Adipocyte (in vitro differentiated cells): ENCODE data around the gene ASB7.
"Not testable (repeated sequence)": the region's sequence is repeated elsewhere in the genome, so short reads cannot be mapped to it uniquely, and the experiment has no call there.

ENCODE experiments used
- DNase-seq: peaks from one replicate; pipeline ENCODE4 v3.0.0-alpha.2; 2015; ENCODE audit warnings: low read depth
- H3K27me3 ChIP-seq: replicated peaks from 2 replicates; pipeline ENCODE4 v1.7.0; 2013; ENCODE audit warnings: mild to moderate bottlenecking, low read length, moderate library complexity; ENCODE audit not compliant: control insufficient read depth, insufficient read depth
- H3K36me3 ChIP-seq: 2 replicates; pipeline ENCODE4 v1.7.0; 2013; ENCODE audit warnings: low read length, mild to moderate bottlenecking, moderate library complexity; ENCODE audit not compliant: control insufficient read depth, insufficient read depth, severe bottlenecking
- H3K4me1 ChIP-seq: 2 replicates; pipeline ENCODE4 v1.7.0; 2013; ENCODE audit warnings: mild to moderate bottlenecking, low read length, moderate library complexity; ENCODE audit not compliant: control insufficient read depth, insufficient read depth
- H3K4me3 ChIP-seq: 2 replicates; pipeline ENCODE4 v1.7.0; 2013; ENCODE audit warnings: mild to moderate bottlenecking, low read length, moderate library complexity
- H3K9ac ChIP-seq: 2 replicates; pipeline ENCODE4 v1.7.0; 2013; ENCODE audit warnings: mild to moderate bottlenecking, low read length, moderate library complexity
- H3K9me3 ChIP-seq: 2 replicates; pipeline ENCODE4 v1.7.0; 2013; ENCODE audit warnings: mild to moderate bottlenecking, low read length, moderate library complexity; ENCODE audit not compliant: control insufficient read depth

Gene ASB7

DNA sequence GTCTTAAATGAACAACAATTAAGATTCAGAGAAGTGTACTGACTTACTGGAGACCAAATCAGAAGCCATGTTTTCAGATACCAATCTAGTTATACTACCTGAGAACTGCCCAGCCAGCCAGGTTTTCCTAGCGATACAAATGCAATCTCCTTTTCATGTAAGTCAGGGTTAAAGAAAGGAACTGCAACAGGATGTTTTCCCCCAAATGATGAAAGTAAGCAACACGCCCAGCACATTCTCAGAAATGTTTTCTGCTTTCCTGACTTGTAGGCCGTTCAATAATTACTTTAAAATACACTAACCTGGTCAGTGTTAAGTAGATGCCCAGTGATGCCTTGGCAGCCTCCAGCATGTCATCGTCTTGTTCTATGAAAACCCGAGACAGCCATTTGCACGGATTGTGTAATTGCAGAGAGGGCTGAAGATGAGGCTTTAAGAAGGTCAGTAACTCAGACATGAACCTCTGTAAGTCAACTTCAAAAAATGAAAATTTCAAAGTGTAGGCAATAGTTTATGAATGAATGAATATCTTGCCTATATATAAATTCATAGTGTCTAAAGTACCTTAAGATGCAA lies 30.7 kb upstream of the ASB7 start:
- no peak overlapping the region for H3K4me3 ChIP-seq
- H3K9me3 ChIP-seq = no peaks in the 10 kb centered on the region
- H3K27me3 ChIP-seq = no peaks in the 10 kb centered on the region
- peaks cover 11% of the 10 kb centered on the region for H3K4me1 ChIP-seq
- no peak for DNase-seq
- H3K9ac ChIP-seq = no peak overlapping the region
- H3K36me3 ChIP-seq = peaks cover 39% of the 10 kb centered on the region

DNA sequence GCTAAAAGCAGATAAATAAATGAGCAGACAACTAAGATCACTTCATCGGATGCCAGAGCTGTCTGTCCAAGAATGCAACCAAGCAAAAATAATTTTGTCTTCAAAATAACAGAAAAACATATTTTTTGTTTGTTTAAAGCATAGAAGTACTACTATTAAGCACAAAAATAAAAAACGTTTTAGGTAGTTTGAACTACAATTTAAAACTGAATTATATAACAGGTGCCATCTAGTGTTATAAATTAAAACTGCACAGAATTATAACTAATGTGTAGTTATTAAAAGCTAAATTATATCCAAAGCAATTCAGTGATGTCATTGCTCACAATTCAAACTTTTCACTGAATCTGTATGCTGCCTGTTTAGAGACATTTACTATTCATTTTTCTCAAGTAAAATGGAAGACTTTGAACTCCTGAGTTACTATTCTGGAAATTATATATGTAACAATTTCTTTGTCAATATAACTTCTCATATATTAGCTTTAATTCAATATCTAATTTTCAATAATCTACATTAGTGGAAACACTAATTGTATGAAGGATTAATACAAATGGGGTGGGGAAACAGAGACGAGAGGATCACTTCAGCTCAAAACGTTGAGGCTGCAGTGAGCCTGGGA lies 29.9 kb upstream of the ASB7 start:
- Histone ChIP-seq H3K9ac (no peak overlapping the region), H3K36me3 (peaks cover 39% of the 10 kb centered on the region), H3K4me3 (no peak overlapping the region), H3K4me1 (peaks cover 11% of the 10 kb centered on the region), H3K9me3 (no peaks in the 10 kb centered on the region), H3K27me3 (no peaks in the 10 kb centered on the region)
- DNase-seq = peak; percentile 73

DNA sequence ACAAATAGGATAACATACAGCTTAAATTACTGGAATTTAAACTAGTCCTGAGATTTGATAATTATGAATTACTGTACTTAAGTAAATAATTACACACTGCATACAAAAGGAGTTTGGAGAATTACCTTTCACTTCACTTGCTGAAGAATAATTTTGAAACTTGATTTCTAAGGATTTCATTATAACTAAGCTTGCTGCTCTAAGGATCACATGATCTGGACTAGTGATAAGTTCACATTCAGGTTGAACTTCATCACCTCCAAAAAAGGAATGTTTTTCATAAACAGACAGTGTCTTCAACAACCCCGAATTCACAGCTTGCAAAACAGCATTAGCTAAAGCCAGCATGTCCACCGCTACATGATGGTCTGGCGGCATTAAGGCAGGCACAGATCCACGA lies 28.9 kb upstream of the ASB7 start:
- no peak overlapping the region for H3K9ac ChIP-seq
- DNase-seq = no peak
- H3K36me3 ChIP-seq = peaks cover 36% of the 10 kb centered on the region
- H3K4me3 ChIP-seq = no peak overlapping the region
- no peaks in the 10 kb centered on the region for H3K9me3 ChIP-seq
- no peaks in the 10 kb centered on the region for H3K27me3 ChIP-seq
- H3K4me1 ChIP-seq = peaks cover 11% of the 10 kb centered on the region

DNA sequence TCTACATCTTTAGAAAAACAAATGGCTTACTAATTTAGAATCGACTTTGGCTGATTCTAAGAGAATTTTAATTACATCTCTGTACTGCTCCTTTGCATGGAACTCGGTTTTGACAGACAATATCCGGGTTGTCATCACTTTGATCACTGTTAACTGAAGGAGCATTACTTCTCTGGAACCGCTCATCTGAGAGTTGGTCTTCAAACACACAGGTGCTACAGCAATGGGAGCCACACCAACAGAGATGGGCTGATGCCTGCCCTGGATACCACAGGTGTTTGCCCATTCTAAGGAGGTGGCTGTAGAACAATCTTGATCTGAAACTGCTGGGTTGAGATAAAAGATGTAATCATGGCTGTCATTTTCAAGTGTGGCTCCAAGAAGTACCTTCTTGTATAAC lies 22.0 kb upstream of the ASB7 start:
- Histone ChIP-seq H3K9ac (no peak overlapping the region), H3K4me1 (peaks cover 4% of the 10 kb centered on the region), H3K36me3 (peaks cover 9% of the 10 kb centered on the region), H3K9me3 (no peaks in the 10 kb centered on the region), H3K27me3 (no peaks in the 10 kb centered on the region), H3K4me3 (no peak overlapping the region)
- DNase-seq = no peak

DNA sequence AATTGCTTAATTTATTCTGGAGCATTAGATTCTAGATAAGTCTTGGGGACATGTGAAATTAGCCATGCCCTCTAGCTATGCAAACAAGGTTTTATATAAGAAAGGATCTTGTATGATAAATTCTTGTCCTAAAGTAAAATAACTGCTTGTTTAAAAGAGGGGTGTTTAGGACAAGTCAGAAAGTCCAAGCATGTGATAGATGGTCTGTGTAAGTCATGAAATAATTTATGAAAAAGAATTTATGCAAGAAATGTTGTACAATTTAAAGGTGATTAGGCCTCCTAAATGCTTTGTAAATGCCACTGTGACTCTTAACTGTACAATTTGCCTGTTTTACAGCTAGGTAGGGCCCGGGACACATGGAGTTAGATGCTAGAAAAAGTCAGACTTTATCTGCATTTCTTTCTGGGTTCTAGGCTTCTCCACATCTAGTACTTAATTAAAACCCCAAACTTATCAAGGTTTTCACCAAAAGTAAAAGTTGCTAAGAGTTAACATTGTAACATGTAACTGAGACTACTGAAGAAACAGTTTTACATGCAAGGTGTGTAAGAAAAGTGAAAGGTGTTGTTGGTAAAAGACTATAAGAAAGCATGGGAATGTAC lies 13.6 kb upstream of the ASB7 start:
- H3K9me3 ChIP-seq = peaks cover 22% of the 10 kb centered on the region

DNA sequence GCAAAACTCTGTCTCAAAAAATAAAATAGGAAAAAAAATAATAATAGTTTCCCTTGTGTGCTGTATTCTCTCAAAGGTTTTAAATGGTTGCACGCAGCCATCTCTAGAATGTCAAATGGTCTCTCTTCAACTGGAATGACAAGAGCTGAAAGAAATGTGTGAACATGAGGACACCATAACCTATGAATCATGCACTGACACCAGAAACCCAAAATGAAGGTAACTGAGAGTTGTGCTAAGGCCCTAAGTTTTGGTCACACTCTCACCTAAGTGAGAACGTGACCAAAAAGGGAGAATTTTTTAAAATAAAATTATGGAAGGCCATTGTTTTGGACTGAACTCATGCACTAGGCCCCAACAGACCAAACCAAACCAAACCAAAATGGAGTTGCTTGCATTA lies 11.2 kb upstream of the ASB7 start:
- not testable (repeated sequence) for H3K27me3 ChIP-seq, H3K4me1 ChIP-seq, H3K36me3 ChIP-seq, DNase-seq, H3K9ac ChIP-seq, H3K4me3 ChIP-seq
- H3K9me3 ChIP-seq = peaks cover 22% of the 10 kb centered on the region

More for the DNA sequence above, 13.6 kb upstream of the ASB7 start:
- H3K9ac ChIP-seq = no peak overlapping the region
- peaks cover 4% of the 10 kb centered on the region for H3K4me1 ChIP-seq
- no peaks in the 10 kb centered on the region for H3K27me3 ChIP-seq
- H3K4me3 ChIP-seq = no peak overlapping the region
- H3K36me3 ChIP-seq = no peaks in the 10 kb centered on the region
- no peak for DNase-seq

DNA sequence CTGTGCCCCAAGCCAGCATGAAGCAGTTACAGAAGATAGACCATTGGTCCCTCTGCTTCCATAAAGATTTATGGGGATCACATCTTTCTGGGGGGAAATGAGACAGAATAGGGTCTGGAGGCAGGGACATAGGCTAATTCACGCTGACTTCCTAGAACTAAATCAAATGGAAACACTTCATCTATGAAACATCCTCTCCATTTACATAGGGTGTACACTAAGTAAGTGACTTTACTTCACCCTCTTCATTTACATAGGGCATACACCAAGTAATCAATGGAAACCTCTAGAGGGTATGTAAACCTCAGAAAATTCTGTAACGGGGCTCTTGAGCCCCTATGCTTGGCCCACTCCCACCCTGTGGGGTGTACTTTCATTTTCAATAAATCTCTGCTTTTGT lies 10.6 kb upstream of the ASB7 start:
- H3K9me3 ChIP-seq = peaks cover 22% of the 10 kb centered on the region
- no peaks in the 10 kb centered on the region for H3K4me1 ChIP-seq
- no peak overlapping the region for H3K9ac ChIP-seq
- no peak overlapping the region for H3K4me3 ChIP-seq
- H3K27me3 ChIP-seq = no peaks in the 10 kb centered on the region
- no peak for DNase-seq
- no peaks in the 10 kb centered on the region for H3K36me3 ChIP-seq

DNA sequence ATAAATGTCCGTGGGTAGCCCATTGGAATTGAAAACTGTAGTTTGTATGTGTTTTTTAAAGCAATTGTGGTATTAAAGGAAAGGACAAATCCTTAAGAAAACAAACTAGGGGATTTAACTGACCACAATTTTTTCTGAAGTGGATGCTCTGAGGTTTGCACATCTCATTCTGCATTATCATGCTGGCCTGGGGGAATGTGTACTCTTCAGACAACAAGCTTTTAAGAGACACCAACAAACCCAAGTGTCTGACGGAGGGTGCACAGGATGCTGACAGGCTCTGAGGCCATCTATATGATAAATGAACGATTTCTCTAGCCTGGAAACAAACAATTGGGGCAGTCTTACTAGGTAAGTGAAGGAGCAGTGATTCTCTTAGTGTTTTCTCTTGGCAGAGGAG lies 9.5 kb upstream of the ASB7 start:
- peak; percentile 77 for DNase-seq
- Histone ChIP-seq H3K36me3 (no peaks in the 10 kb centered on the region), H3K4me3 (no peak overlapping the region), H3K27me3 (no peaks in the 10 kb centered on the region), H3K9ac (no peak overlapping the region), H3K9me3 (peaks cover 18% of the 10 kb centered on the region), H3K4me1 (no peaks in the 10 kb centered on the region)

DNA sequence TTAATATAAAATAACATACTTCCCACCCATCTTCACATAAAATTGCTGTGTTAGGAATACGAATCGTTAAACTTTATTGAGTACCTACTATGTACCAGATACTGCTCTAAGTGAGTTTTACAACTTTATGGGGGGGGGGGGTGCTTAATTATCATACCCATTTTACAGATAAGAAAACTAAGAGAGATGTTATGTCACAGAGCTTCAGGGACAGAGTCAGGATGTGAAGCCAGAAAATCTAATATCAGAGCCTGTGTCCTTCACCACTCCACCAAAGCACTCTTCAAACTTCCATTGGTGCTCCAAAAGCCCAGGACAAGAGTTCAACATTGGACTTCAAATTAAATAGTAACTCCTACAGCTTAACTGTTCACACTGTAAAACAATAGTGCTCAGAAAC lies 9.0 kb upstream of the ASB7 start:
- H3K27me3 ChIP-seq = no peaks in the 10 kb centered on the region
- no peak overlapping the region for H3K9ac ChIP-seq
- H3K4me1 ChIP-seq = no peaks in the 10 kb centered on the region
- peaks cover 13% of the 10 kb centered on the region for H3K9me3 ChIP-seq
- no peaks in the 10 kb centered on the region for H3K36me3 ChIP-seq
- no peak overlapping the region for H3K4me3 ChIP-seq
- DNase-seq = no peak

DNA sequence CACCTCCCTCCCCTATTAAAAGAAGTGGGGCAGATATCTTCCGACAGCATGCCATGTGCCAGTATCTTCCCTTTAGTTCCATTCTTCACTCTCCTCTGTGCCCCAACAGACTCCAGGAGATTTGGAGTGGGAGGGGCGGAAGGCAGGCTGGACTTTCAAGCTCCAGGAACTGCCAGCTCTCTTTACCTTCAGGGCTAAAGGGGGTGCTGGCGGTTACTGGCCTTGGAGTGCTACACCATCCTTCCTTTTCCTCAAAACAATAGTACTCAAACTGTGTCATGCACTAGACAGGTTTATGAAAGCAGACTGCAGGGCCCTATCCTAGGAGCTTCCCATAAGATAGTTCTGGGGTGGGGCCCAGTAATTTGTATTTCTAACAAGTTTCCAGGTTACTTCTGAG lies 6.4 kb upstream of the ASB7 start:
- Histone ChIP-seq H3K9me3 (no peaks in the 10 kb centered on the region), H3K4me3 (no peak overlapping the region), H3K36me3 (no peaks in the 10 kb centered on the region), H3K4me1 (peaks cover 14% of the 10 kb centered on the region), H3K27me3 (no peaks in the 10 kb centered on the region), H3K9ac (no peak overlapping the region)
- DNase-seq = no peak

DNA sequence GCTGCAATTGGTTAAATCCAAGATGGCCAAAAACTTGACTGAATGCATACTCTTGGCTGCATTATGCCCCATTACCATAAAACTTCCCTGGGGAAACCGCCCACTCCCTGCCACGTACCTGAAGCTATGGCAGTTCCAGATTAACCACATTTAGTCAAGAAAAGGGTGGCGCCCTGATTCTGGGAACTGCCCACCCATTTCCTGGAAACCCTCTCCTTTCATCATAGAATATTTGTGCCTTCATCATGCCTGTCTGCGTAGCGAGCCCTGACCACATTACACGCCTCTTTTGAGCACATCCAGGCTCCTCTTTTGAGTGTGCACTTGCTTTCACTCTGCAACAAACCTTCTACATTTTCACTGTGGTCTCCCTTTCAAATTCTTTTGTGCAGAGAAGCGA lies 5.6 kb upstream of the ASB7 start:
- no peak overlapping the region for H3K4me3 ChIP-seq
- DNase-seq = no peak
- H3K27me3 ChIP-seq = no peaks in the 10 kb centered on the region
- H3K9me3 ChIP-seq = no peaks in the 10 kb centered on the region
- H3K4me1 ChIP-seq = peaks cover 20% of the 10 kb centered on the region
- H3K9ac ChIP-seq = no peak overlapping the region
- H3K36me3 ChIP-seq = no peaks in the 10 kb centered on the region

DNA sequence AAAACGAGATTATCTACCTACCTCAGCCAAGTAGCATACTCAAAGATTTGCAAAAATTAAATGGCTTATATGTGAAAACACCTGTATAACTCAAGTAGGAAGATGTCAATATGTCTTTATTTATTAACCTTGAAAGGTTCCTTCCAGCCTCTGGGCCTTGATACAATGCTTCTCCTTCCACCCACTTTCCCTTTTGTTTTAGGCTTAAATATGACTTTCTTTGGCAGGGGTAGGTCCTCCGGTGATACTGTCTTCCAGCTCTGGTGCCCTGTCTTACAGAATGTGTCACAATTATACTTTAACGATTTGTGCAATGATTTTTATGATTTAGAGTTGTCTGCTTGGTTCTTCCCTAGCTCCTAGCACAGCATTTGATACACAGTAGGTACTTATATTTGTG lies 4.5 kb upstream of the ASB7 start:
- Histone ChIP-seq H3K9ac (no peak overlapping the region), H3K36me3 (no peaks in the 10 kb centered on the region), H3K4me3 (no peak overlapping the region), H3K27me3 (no peaks in the 10 kb centered on the region), H3K9me3 (no peaks in the 10 kb centered on the region), H3K4me1 (peaks cover 20% of the 10 kb centered on the region)
- DNase-seq = no peak
